ENCODE measurements around the gene CA11. TPM values are rescaled to one million over a fixed set of nuclear protein-coding genes. Genes with fewer than 3 reads are reported as not detected.

Gene CA11
- total and polyA plus RNA-seq, 2 of the 8 experiments (the other 6 are each of a cell fraction or from before 2014, with no cell fraction given) = 51.7 to 71.4 TPM

DNA sequence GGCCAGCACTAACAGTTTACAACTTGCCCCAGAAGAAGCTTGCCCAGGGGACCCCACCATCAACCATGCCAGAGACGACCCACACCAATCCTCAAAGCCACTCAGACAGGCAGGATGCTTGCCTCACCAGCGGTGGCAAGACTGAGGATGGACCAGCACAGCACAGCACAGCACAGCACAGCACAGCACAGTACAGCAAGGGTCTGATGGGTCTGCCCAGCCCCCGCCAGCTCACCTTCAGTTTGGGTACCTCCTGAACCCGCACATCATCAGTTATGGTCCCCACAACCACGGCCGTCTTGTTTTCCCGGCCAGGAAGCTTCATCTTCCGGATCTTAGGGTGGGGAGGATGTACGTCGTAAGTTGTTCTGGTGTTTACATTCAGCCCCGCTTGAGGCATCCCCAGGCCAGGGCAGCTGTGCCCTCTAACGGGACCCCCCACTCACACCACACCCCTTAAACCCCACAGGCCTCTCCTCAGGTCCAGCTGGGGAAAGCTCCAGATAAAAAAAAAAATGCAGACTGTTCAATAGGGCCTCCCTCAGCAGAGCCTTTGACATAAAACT lies 29.4 kb downstream of the CA11 start:
- FAIRE-seq (no peak), DNase-seq (ENCODE audit: low read depth in 1 of 2, low spot score in 2 of 2) (no peak)
- Histone ChIP-seq H2BK20ac (ENCODE audit: low read length) (no peak overlapping the region), H2BK15ac (ENCODE audit: low read length) (no peak overlapping the region), H3K4me1 (replicated peaks in 1 of 4; ENCODE audit: control insufficient read depth in 3 of 4, insufficient read depth in 4 of 4, low read length in 3 of 4) (peaks cover 3 to 45% (median 36%) of the 10 kb centered on the region in 4 experiments), H3K27me3 (replicated peaks in 1 of 4; ENCODE audit: control insufficient read depth in 3 of 4, extremely low read depth in 1 of 4, insufficient read depth in 3 of 4, low read length in 3 of 4) (no peaks in the 10 kb centered on the region), H3K14ac (ENCODE audit: insufficient read length) (no peak overlapping the region), H3K79me1 (ENCODE audit: low read depth, low read length) (peaks cover 4% of the 10 kb centered on the region; the same call in 1 of the 2 replicates), H3K9ac (replicated peaks in 1 of 4; ENCODE audit: extremely low read depth in 1 of 4, low read depth in 3 of 4, low read length in 3 of 4) (peak overlapping the region in 2 of 4 experiments; percentile 13 to 24; a peak in 3 of 7 replicates), H2AFZ (ENCODE audit: low read length) (no peak overlapping the region), H4K20me1 (replicated peaks in 1 of 2; ENCODE audit: control insufficient read depth in 1 of 2, insufficient read depth in 2 of 2, low read length in 2 of 2) (peaks cover 25 to 39% of the 10 kb centered on the region in 2 experiments), H3K56ac (replicated peaks; ENCODE audit: insufficient read length, low read depth, low read length) (no peak overlapping the region), H3K27ac (ENCODE audit: low read depth, low read length) (0 out of 2 replicates have a peak overlapping the region, but pooled peaks have one; percentile 80), H3K23me2 (ENCODE audit: low read depth, low read length) (peaks cover 4% of the 10 kb centered on the region; the same call in 1 of the 2 replicates), H3K4ac (replicated peaks; ENCODE audit: insufficient read length, low read depth, low read length) (no peak overlapping the region), H4K91ac (replicated peaks; ENCODE audit: insufficient read length, low read length) (no peak overlapping the region), H2BK5ac (ENCODE audit: low read depth, low read length) (0 out of 2 replicates have a peak overlapping the region, but pooled peaks have one; percentile 3), H3K4me2 (ENCODE audit: insufficient read depth in 1 of 2, low read depth in 2 of 2, low read length in 2 of 2) (peak overlapping the region; percentile 64 to 84; a peak in 3 of 4 replicates), H3K79me2 (ENCODE audit: control insufficient read depth in 1 of 2, insufficient read depth in 2 of 2, low read length in 2 of 2) (peaks cover 20 to 31% of the 10 kb centered on the region in 2 experiments), H3K23ac (ENCODE audit: insufficient read length) (no peak overlapping the region), H3K18ac (ENCODE audit: extremely low read depth, low read length) (no peak overlapping the region), H2AK5ac (ENCODE audit: low read depth, low read length) (no peak overlapping the region), H3K36me3 (ENCODE audit: control insufficient read depth in 2 of 4, insufficient read depth in 4 of 4, low read length in 3 of 4) (peaks cover 17 to 32% (median 21%) of the 10 kb centered on the region in 4 experiments), H2BK120ac (replicated peaks; ENCODE audit: low read depth, low read length) (no peak overlapping the region), H4K5ac (ENCODE audit: insufficient read length, low read depth, low read length) (no peak overlapping the region), H4K8ac (ENCODE audit: extremely low read depth, insufficient read depth, low read length) (no peak overlapping the region; the same call in 1 of the 2 replicates), H3K4me3 (ENCODE audit: extremely low read depth in 1 of 4, insufficient read depth in 2 of 4, low read depth in 3 of 4, low read length in 4 of 4) (peak overlapping the region in 3 of 4 experiments; percentile 93 to 97 (median 94); a peak in 3 of 8 replicates), H3K9me3 (ENCODE audit: insufficient read depth in 2 of 2, low read depth in 1 of 2, low read length in 1 of 2) (no peaks in the 10 kb centered on the region), H2BK12ac (ENCODE audit: low read depth, low read length) (no peak overlapping the region)
- POLR2A ChIA-PET (ENCODE audit: partially characterized antibody) = interaction anchor here (0.6 to 30.9 kb wide), 23 partner anchors 4 to 228 kb away, joined by 3 to 788 read pairs (median 4); partner anchors contain the start of genes CA11, DBP, FAM83E and FUT2
- CTCF ChIA-PET (ENCODE audit: partially characterized antibody) = interaction anchor here (0.8 to 7.2 kb wide), 6 partner anchors 8 to 254 kb away, joined by 3 to 37 read pairs (median 6); partner anchors contain the start of gene SPACA4
- TF ChIP-seq RBBP5 (IDR thresholded peaks at IDR 0.05; ENCODE audit: borderline replicate concordance, low read depth, low read length) = no peak
- 0 out of 3 replicates have a peak, but pooled peaks of 1 of the 2 experiments have one; percentile 31 for TF ChIP-seq POLR2A (IDR thresholded peaks at IDR 0.05; ENCODE audit: control extremely low read depth in 1 of 2, low read depth in 2 of 2, low read length in 2 of 2)
- TF ChIP-seq POLR2AphosphoS5 (IDR thresholded peaks at IDR 0.05; ENCODE audit: low read depth, low read length) = peak; percentile 52; the same call in 1 of the 2 replicates
- TF ChIP-seq CEBPB (IDR thresholded peaks at IDR 0.05; ENCODE audit: low read depth, low read length) = no peak
- WGBS, 2 experiments (ENCODE audit: extremely low coverage in 1 of 2, insufficient coverage in 1 of 2, insufficient read length in 1 of 2, insufficient replicate concordance in 2 of 2, low coverage in 1 of 2, low lambda C conversion rate in 2 of 2, missing lambda C conversion rate in 1 of 2) = 90% methylated on average over 12 of the region's 12 CpGs; no CpG with 5 or more reads in 1 of the 2 experiments

Data from H1 (cell line).